ENCODE measurements around the gene CDC42EP4.

GRCh38 chr17:73319766-73320165 is 8.0 kb upstream of the CDC42EP4 start:
- TF ChIP-seq, protein P1, sequence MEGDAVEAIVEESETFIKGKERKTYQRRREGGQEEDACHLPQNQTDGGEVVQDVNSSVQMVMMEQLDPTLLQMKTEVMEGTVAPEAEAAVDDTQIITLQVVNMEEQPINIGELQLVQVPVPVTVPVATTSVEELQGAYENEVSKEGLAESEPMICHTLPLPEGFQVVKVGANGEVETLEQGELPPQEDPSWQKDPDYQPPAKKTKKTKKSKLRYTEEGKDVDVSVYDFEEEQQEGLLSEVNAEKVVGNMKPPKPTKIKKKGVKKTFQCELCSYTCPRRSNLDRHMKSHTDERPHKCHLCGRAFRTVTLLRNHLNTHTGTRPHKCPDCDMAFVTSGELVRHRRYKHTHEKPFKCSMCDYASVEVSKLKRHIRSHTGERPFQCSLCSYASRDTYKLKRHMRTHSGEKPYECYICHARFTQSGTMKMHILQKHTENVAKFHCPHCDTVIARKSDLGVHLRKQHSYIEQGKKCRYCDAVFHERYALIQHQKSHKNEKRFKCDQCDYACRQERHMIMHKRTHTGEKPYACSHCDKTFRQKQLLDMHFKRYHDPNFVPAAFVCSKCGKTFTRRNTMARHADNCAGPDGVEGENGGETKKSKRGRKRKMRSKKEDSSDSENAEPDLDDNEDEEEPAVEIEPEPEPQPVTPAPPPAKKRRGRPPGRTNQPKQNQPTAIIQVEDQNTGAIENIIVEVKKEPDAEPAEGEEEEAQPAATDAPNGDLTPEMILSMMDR (IDR thresholded peaks at IDR 0.05 in 4 of 5, conservative IDR thresholded peaks at IDR 0.05 in 1 of 5): no peak
- TF ChIP-seq POLR2A (IDR thresholded peaks at IDR 0.05): no peak
